HEK293 (cell line): ENCODE measurements around the gene PAIP2.

Experiments used
- CTCF ChIA-PET: fragments of 350-600 bp; formaldehyde crosslinking; extraction: SDS; loops from one replicate; lab custom pipeline; 2021; ENCODE audit warnings: antibody characterized with exemption; lab: Yijun Ruan, JAX
- POLR2A ChIA-PET: fragments of 300-600 bp; formaldehyde crosslinking; extraction: SDS; loops from one replicate; lab custom pipeline; 2020; ENCODE audit warnings: antibody characterized with exemption, inconsistent platforms; lab: Yijun Ruan, JAX
- H3K27ac ChIP-seq: fragments of 200-500 bp; sonication (Bioruptor generic); 2 replicates; pipeline ENCODE4 v1.5.1; 2014; ENCODE audit warnings: low read depth, low read length, control low read depth, inconsistent platforms; ENCODE audit errors: extremely low read depth
- H3K36me3 ChIP-seq, 2 experiments: fragments of 200-500 bp in 1 of 2; sonication (Bioruptor generic) in 1 of 2; 1 replicate in 1 of 2; 2 replicates in 1 of 2; pipeline ENCODE4 v1.5.1; 2014 to 2017; ENCODE audit warnings: inconsistent platforms in 2 of 2, low read length in 2 of 2; ENCODE audit not compliant: control insufficient read depth in 2 of 2, insufficient read depth in 1 of 2
- H3K4me1 ChIP-seq: fragments of 200-500 bp; sonication (Bioruptor generic); 2 replicates; pipeline ENCODE4 v1.5.1; 2014; ENCODE audit warnings: mild to moderate bottlenecking, low read length, inconsistent platforms; ENCODE audit not compliant: control insufficient read depth, insufficient read depth
- H3K4me3 ChIP-seq: 2 replicates; pipeline ENCODE4 v1.5.1; 2011; ENCODE audit warnings: low read depth, mild to moderate bottlenecking, control low read depth, low read length, moderate library complexity
- H3K9me3 ChIP-seq: fragments of 200-500 bp; sonication (Bioruptor generic); 2 replicates; pipeline ENCODE4 v1.5.1; 2014; ENCODE audit warnings: low read depth, low read length, inconsistent platforms; ENCODE audit not compliant: control insufficient read depth, insufficient read depth
- GLIS1 ChIP-seq: fragments of 450-650 bp; formaldehyde crosslinking; IDR thresholded peaks from 2 replicates; pipeline ENCODE4 v1.5.1; 2016; ENCODE audit warnings: missing biosample characterization, missing genetic modification characterization
- KLF16 ChIP-seq: fragments of 450-650 bp; formaldehyde crosslinking; IDR thresholded peaks from 2 replicates; pipeline ENCODE4 v1.5.1; 2017; ENCODE audit warnings: missing biosample characterization, missing genetic modification characterization
- KLF8 ChIP-seq: fragments of 450-650 bp; formaldehyde crosslinking; IDR thresholded peaks from 2 replicates; pipeline ENCODE4 v1.5.1; 2016; ENCODE audit warnings: missing biosample characterization, missing genetic modification characterization
- OSR2 ChIP-seq: fragments of 450-650 bp; formaldehyde crosslinking; IDR thresholded peaks from 2 replicates; pipeline ENCODE4 v1.5.1; 2016; ENCODE audit warnings: missing biosample characterization, missing genetic modification characterization
- SALL2 ChIP-seq: fragments of 450-650 bp; formaldehyde crosslinking; IDR thresholded peaks from 2 replicates; pipeline ENCODE4 v1.5.0; 2017; ENCODE audit warnings: missing biosample characterization, mild to moderate bottlenecking, missing genetic modification characterization, borderline replicate concordance
- SCRT1 ChIP-seq: fragments of 450-650 bp; formaldehyde crosslinking; IDR thresholded peaks from 2 replicates; pipeline ENCODE4 v1.5.1; 2016; ENCODE audit warnings: missing biosample characterization, missing genetic modification characterization, borderline replicate concordance
- SP7 ChIP-seq: fragments of 450-650 bp; formaldehyde crosslinking; IDR thresholded peaks from 2 replicates; pipeline ENCODE4 v1.5.1; 2016; ENCODE audit warnings: missing biosample characterization, missing genetic modification characterization
- YY2 ChIP-seq: fragments of 450-650 bp; formaldehyde crosslinking; IDR thresholded peaks from 2 replicates; pipeline ENCODE4 v1.5.1; 2016; ENCODE audit warnings: missing biosample characterization, missing genetic modification characterization
- ZBTB1 ChIP-seq: fragments of 450-650 bp; formaldehyde crosslinking; IDR thresholded peaks from 2 replicates; pipeline ENCODE4 v1.5.1; 2016; ENCODE audit warnings: missing biosample characterization, missing genetic modification characterization
- ZEB2 ChIP-seq: fragments of 450-650 bp; formaldehyde crosslinking; IDR thresholded peaks from 2 replicates; pipeline ENCODE4 v1.5.1; 2016; ENCODE audit warnings: missing biosample characterization, missing genetic modification characterization
- ZFHX2 ChIP-seq: fragments of 450-650 bp; formaldehyde crosslinking; conservative IDR thresholded peaks from 2 replicates; pipeline ENCODE4 v1.5.1; 2016; ENCODE audit warnings: missing biosample characterization, missing genetic modification characterization
- ZFP3 ChIP-seq: fragments of 450-650 bp; formaldehyde crosslinking; IDR thresholded peaks from 2 replicates; pipeline ENCODE4 v1.5.1; 2016; ENCODE audit warnings: low read depth, missing biosample characterization, missing genetic modification characterization
- ZIC2 ChIP-seq: fragments of 450-650 bp; formaldehyde crosslinking; IDR thresholded peaks from 2 replicates; pipeline ENCODE4 v1.5.1; 2016; ENCODE audit warnings: missing biosample characterization, missing genetic modification characterization
- ZNF10 ChIP-seq: fragments of 450-650 bp; formaldehyde crosslinking; IDR thresholded peaks from 2 replicates; pipeline ENCODE4 v1.5.1; 2017; ENCODE audit warnings: missing biosample characterization, missing genetic modification characterization
- ZNF223 ChIP-seq: fragments of 450-650 bp; formaldehyde crosslinking; IDR thresholded peaks from 2 replicates; pipeline ENCODE4 v1.5.1; 2016; ENCODE audit warnings: missing biosample characterization, missing genetic modification characterization
- ZNF274 ChIP-seq, 2 experiments: fragments of 200-500 bp in 1 of 2; fragments of 450-650 bp in 1 of 2; sonication (Bioruptor generic) in 1 of 2; formaldehyde crosslinking in 1 of 2; IDR thresholded peaks; 2 replicates each; pipeline versions ENCODE4 v1.5.1 to v1.6.1; 2014 to 2016; ENCODE audit warnings: borderline replicate concordance in 1 of 2, inconsistent platforms in 1 of 2, low read length in 1 of 2, missing biosample characterization in 1 of 2, missing genetic modification characterization in 1 of 2
- ZNF335 ChIP-seq: fragments of 450-650 bp; formaldehyde crosslinking; conservative IDR thresholded peaks from 2 replicates; pipeline ENCODE4 v1.5.1; 2016; ENCODE audit warnings: missing biosample characterization, missing genetic modification characterization
- ZNF350 ChIP-seq: fragments of 450-650 bp; formaldehyde crosslinking; IDR thresholded peaks from 2 replicates; pipeline ENCODE4 v1.5.0; 2017; ENCODE audit warnings: missing biosample characterization, mild to moderate bottlenecking, missing genetic modification characterization
- ZNF501 ChIP-seq: fragments of 450-650 bp; formaldehyde crosslinking; IDR thresholded peaks from 2 replicates; pipeline ENCODE4 v1.5.1; 2016; ENCODE audit warnings: missing biosample characterization, missing genetic modification characterization
- ZNF529 ChIP-seq: fragments of 450-650 bp; formaldehyde crosslinking; IDR thresholded peaks from 2 replicates; pipeline ENCODE4 v1.5.1; 2017; ENCODE audit warnings: missing genetic modification characterization, missing biosample characterization; ENCODE audit not compliant: insufficient replicate concordance
- ZNF558 ChIP-seq: fragments of 450-650 bp; formaldehyde crosslinking; IDR thresholded peaks from 2 replicates; pipeline ENCODE4 v1.5.1; 2016; ENCODE audit warnings: missing biosample characterization, missing genetic modification characterization
- ZNF561 ChIP-seq: fragments of 450-650 bp; IDR thresholded peaks from 2 replicates; pipeline ENCODE4 v1.5.1; 2018; ENCODE audit warnings: missing biosample characterization, missing genetic modification characterization, borderline replicate concordance
- ZNF600 ChIP-seq: fragments of 450-650 bp; formaldehyde crosslinking; IDR thresholded peaks from 2 replicates; pipeline ENCODE4 v1.5.1; 2016; ENCODE audit warnings: missing biosample characterization, missing genetic modification characterization
- ZNF621 ChIP-seq: fragments of 450-650 bp; formaldehyde crosslinking; IDR thresholded peaks from 2 replicates; pipeline ENCODE4 v1.5.1; 2017; ENCODE audit warnings: missing biosample characterization, missing genetic modification characterization
- ZNF623 ChIP-seq: fragments of 450-650 bp; formaldehyde crosslinking; IDR thresholded peaks from 2 replicates; pipeline ENCODE4 v1.5.1; 2016; ENCODE audit warnings: missing biosample characterization, missing genetic modification characterization
- ZNF624 ChIP-seq: fragments of 450-650 bp; formaldehyde crosslinking; IDR thresholded peaks from 2 replicates; pipeline ENCODE4 v1.5.1; 2017; ENCODE audit warnings: missing biosample characterization, missing genetic modification characterization
- ZNF660 ChIP-seq: fragments of 450-650 bp; IDR thresholded peaks from 2 replicates; pipeline ENCODE4 v1.5.1; 2018; ENCODE audit warnings: missing biosample characterization, mild to moderate bottlenecking, missing genetic modification characterization
- ZNF768 ChIP-seq: fragments of 450-650 bp; formaldehyde crosslinking; IDR thresholded peaks from 2 replicates; pipeline ENCODE4 v1.5.1; 2018; ENCODE audit warnings: missing biosample characterization, mild to moderate bottlenecking, missing genetic modification characterization
- ZNF791 ChIP-seq: fragments of 450-650 bp; formaldehyde crosslinking; IDR thresholded peaks from 2 replicates; pipeline ENCODE4 v1.5.1; 2016; ENCODE audit warnings: missing biosample characterization, missing genetic modification characterization
- ZXDB ChIP-seq: fragments of 450-650 bp; formaldehyde crosslinking; IDR thresholded peaks from 2 replicates; pipeline ENCODE4 v1.5.1; 2016; ENCODE audit warnings: missing biosample characterization, missing genetic modification characterization
- TF ChIP-seq, protein P1 (sequence below): fragments of 450-650 bp; formaldehyde crosslinking; IDR thresholded peaks from 2 replicates; pipeline ENCODE4 v1.5.1; 2017; ENCODE audit warnings: missing biosample characterization, missing genetic modification characterization
- TF ChIP-seq, protein P2 (sequence below): fragments of 450-650 bp; formaldehyde crosslinking; IDR thresholded peaks from 2 replicates; pipeline ENCODE4 v1.5.1; 2016; ENCODE audit warnings: missing biosample characterization, missing genetic modification characterization
- TF ChIP-seq, protein P3 (sequence below): fragments of 450-650 bp; formaldehyde crosslinking; IDR thresholded peaks from 2 replicates; pipeline ENCODE4 v1.5.1; 2017; ENCODE audit warnings: missing biosample characterization, mild to moderate bottlenecking, missing genetic modification characterization, moderate library complexity
- TF ChIP-seq, protein P4 (sequence below): fragments of 450-650 bp; formaldehyde crosslinking; IDR thresholded peaks from 2 replicates; pipeline ENCODE4 v1.5.1; 2017; ENCODE audit warnings: missing biosample characterization, missing genetic modification characterization

PAIP2 gene

GRCh38 chr5:139312075-139312474 lies 29.6 kb upstream of the PAIP2 start:
- Histone ChIP-seq H3K27ac (no peak overlapping the region), H3K36me3 (peaks cover 30 to 33% of the 10 kb centered on the region in 2 experiments), H3K4me1 (peaks cover 51% of the 10 kb centered on the region), H3K9me3 (no peaks in the 10 kb centered on the region), H3K4me3 (no peak overlapping the region)
- ChIA-PET POLR2A (interaction anchor here (1.2 to 3.1 kb wide), 3 partner anchors 18 to 30 kb away, joined by 6 to 17 read pairs (median 9); partner anchors contain the start of genes MATR3 and PAIP2), CTCF (interaction anchor here (0.5 kb wide), 1 partner anchor 9 kb away, joined by 3 read pairs; no protein-coding TSS in a partner anchor)
- TF ChIP-seq ZNF10 (tag by site-specific recombination) (peak; percentile 37; the same call in 1 of the 2 replicates), ZBTB1 (tag by site-specific recombination) (peak; percentile 92; the same call in 1 of the 2 replicates), ZXDB (tag by site-specific recombination) (peak; percentile 24; the same call in 1 of the 2 replicates), ZNF501 (tag by site-specific recombination) (0 out of 2 replicates have a peak, but pooled peaks have one; percentile 59), ZNF561 (peak; percentile 65; the same call in 1 of the 2 replicates), ZNF623 (no peak), ZNF223 (tag by site-specific recombination) (no peak), ZIC2 (0 out of 2 replicates have a peak, but pooled peaks have one; percentile 37), ZFHX2 (tag by site-specific recombination) (peak; percentile 33; the same call in 1 of the 2 replicates), ZNF600 (tag by site-specific recombination) (peak; percentile 96), KLF8 (tag by site-specific recombination) (0 out of 2 replicates have a peak, but pooled peaks have one; percentile 8), SP7 (tag by site-specific recombination) (no peak; the same call in 1 of the 2 replicates), ZFP3 (tag by site-specific recombination) (0 out of 2 replicates have a peak, but pooled peaks have one; percentile 35), YY2 (no peak), ZEB2 (tag by site-specific recombination) (peak; percentile 45; the same call in 1 of the 2 replicates), SALL2 (tag by site-specific recombination) (no peak), ZNF768 (tag by site-specific recombination) (no peak), ZNF660 (tag by site-specific recombination) (peak; percentile 49; the same call in 1 of the 2 replicates), SCRT1 (tag by site-specific recombination) (0 out of 2 replicates have a peak, but pooled peaks have one; percentile 29), ZNF791 (tag by site-specific recombination) (no peak), ZNF621 (tag by site-specific recombination) (no peak), OSR2 (tag by site-specific recombination) (no peak), ZNF558 (tag by site-specific recombination) (peak; percentile 26; the same call in 1 of the 2 replicates), ZNF274 (IDR thresholded peaks at IDR 0.05; ENCODE audit: low read length) (no peak), ZNF274 (tag by site-specific recombination; IDR thresholded peaks at IDR 0.05; ENCODE audit: borderline replicate concordance) (no peak), ZNF350 (tag by site-specific recombination) (no peak), GLIS1 (tag by site-specific recombination) (peak; percentile 98), ZNF529 (tag by site-specific recombination) (no peak), ZNF335 (tag by site-specific recombination) (peak; percentile 54; the same call in 1 of the 2 replicates), KLF16 (tag by site-specific recombination) (no peak), ZNF624 (tag by site-specific recombination) (no peak)
- TF ChIP-seq, protein P1, sequence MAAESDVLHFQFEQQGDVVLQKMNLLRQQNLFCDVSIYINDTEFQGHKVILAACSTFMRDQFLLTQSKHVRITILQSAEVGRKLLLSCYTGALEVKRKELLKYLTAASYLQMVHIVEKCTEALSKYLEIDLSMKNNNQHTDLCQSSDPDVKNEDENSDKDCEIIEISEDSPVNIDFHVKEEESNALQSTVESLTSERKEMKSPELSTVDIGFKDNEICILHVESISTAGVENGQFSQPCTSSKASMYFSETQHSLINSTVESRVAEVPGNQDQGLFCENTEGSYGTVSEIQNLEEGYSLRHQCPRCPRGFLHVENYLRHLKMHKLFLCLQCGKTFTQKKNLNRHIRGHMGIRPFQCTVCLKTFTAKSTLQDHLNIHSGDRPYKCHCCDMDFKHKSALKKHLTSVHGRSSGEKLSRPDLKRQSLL (tag by site-specific recombination), result peak; percentile 77
- TF ChIP-seq, protein P2, sequence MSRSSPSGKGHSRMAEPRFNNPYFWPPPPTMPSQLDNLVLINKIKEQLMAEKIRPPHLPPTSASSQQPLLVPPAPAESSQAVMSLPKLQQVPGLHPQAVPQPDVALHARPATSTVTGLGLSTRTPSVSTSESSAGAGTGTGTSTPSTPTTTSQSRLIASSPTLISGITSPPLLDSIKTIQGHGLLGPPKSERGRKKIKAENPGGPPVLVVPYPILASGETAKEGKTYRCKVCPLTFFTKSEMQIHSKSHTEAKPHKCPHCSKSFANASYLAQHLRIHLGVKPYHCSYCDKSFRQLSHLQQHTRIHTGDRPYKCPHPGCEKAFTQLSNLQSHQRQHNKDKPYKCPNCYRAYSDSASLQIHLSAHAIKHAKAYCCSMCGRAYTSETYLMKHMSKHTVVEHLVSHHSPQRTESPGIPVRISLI (tag by site-specific recombination), result peak; percentile 93
- TF ChIP-seq, protein P3, sequence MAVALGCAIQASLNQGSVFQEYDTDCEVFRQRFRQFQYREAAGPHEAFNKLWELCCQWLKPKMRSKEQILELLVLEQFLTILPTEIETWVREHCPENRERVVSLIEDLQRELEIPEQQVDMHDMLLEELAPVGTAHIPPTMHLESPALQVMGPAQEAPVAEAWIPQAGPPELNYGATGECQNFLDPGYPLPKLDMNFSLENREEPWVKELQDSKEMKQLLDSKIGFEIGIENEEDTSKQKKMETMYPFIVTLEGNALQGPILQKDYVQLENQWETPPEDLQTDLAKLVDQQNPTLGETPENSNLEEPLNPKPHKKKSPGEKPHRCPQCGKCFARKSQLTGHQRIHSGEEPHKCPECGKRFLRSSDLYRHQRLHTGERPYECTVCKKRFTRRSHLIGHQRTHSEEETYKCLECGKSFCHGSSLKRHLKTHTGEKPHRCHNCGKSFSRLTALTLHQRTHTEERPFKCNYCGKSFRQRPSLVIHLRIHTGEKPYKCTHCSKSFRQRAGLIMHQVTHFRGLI (tag by site-specific recombination), result peak; percentile 19; the same call in 1 of the 2 replicates
- TF ChIP-seq, protein P4, sequence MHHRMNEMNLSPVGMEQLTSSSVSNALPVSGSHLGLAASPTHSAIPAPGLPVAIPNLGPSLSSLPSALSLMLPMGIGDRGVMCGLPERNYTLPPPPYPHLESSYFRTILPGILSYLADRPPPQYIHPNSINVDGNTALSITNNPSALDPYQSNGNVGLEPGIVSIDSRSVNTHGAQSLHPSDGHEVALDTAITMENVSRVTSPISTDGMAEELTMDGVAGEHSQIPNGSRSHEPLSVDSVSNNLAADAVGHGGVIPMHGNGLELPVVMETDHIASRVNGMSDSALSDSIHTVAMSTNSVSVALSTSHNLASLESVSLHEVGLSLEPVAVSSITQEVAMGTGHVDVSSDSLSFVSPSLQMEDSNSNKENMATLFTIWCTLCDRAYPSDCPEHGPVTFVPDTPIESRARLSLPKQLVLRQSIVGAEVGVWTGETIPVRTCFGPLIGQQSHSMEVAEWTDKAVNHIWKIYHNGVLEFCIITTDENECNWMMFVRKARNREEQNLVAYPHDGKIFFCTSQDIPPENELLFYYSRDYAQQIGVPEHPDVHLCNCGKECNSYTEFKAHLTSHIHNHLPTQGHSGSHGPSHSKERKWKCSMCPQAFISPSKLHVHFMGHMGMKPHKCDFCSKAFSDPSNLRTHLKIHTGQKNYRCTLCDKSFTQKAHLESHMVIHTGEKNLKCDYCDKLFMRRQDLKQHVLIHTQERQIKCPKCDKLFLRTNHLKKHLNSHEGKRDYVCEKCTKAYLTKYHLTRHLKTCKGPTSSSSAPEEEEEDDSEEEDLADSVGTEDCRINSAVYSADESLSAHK (tag by site-specific recombination), result no peak
